Measurements from ENCODE around the gene MGAT3. TPM values are rescaled to one million over a fixed set of nuclear protein-coding genes. Genes with fewer than 3 reads are reported as not detected.

The MGAT3 gene
- total RNA-seq, 2 experiments from 2014 or later: 16.3 to 44.3 TPM

DNA sequence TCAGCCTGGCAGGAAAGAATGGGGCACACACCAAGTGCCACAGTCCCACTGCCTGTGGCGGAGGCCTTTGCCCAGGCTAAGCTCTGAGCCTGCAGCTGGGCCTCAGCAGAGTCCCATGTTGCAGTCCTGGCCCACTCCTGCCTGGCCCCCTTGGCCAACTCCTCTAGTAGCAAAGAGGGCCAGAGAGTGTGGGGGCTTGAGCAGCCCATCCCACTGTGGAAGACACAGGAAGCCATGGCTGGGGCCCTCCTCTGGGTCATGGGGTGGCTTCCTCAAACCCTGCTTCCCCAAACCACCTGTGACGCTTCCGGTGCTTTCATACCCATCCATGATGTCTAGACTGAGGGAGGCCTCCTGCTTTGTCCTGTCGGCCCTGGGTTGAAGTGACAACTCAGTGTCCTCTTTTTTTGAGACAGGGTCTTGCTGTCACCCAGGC, 69.9 kb downstream of the MGAT3 start:
- Histone ChIP-seq H3K36me3 (ENCODE audit: insufficient read depth, low read length) (peaks cover 84% of the 10 kb centered on the region), H3K9me2 (ENCODE audit: insufficient read depth, low read length) (no peaks in the 10 kb centered on the region), H3K79me2 (ENCODE audit: insufficient read depth, low read depth, low read length) (peaks cover 45% of the 10 kb centered on the region), H3K4me1 (ENCODE audit: insufficient read depth, low read length, poor library complexity, severe bottlenecking) (peaks cover 92% of the 10 kb centered on the region), H4K20me1 (ENCODE audit: insufficient read depth, low read length) (peaks cover 18% of the 10 kb centered on the region; the same call in 1 of the 2 replicates), H2AFZ (ENCODE audit: low read length) (no peak overlapping the region), H3K9me3 (ENCODE audit: low read length) (no peaks in the 10 kb centered on the region), H3K4me3 (ENCODE audit: low read depth, low read length, poor library complexity, severe bottlenecking) (peak overlapping the region; percentile 97), H3K4me2 (ENCODE audit: low read length) (peak overlapping the region; percentile 81), H3K27ac (ENCODE audit: low read depth, low read length, poor library complexity, severe bottlenecking) (peak overlapping the region; percentile 95)
- BruUV-seq (replicated peaks): no TSS peak
- ChIA-PET CTCF (ENCODE audit: unreplicated experiment) (interaction anchor here (3.2 kb wide), 1 partner anchor 30 kb away, joined by 17 read pairs; no protein-coding TSS in a partner anchor), POLR2A (interaction anchor here (0.6 to 1.6 kb wide), 2 partner anchors 25 to 924 kb away, joined by 3 to 8 read pairs; partner anchors contain the start of gene MIEF1)
- no peak for TF ChIP-seq EZH2phosphoT487 (IDR thresholded peaks at IDR 0.05; ENCODE audit: borderline replicate concordance, low read depth, low read length)
- TF ChIP-seq, protein P1, sequence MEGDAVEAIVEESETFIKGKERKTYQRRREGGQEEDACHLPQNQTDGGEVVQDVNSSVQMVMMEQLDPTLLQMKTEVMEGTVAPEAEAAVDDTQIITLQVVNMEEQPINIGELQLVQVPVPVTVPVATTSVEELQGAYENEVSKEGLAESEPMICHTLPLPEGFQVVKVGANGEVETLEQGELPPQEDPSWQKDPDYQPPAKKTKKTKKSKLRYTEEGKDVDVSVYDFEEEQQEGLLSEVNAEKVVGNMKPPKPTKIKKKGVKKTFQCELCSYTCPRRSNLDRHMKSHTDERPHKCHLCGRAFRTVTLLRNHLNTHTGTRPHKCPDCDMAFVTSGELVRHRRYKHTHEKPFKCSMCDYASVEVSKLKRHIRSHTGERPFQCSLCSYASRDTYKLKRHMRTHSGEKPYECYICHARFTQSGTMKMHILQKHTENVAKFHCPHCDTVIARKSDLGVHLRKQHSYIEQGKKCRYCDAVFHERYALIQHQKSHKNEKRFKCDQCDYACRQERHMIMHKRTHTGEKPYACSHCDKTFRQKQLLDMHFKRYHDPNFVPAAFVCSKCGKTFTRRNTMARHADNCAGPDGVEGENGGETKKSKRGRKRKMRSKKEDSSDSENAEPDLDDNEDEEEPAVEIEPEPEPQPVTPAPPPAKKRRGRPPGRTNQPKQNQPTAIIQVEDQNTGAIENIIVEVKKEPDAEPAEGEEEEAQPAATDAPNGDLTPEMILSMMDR (conservative IDR thresholded peaks at IDR 0.05; ENCODE audit: low read length): no peak
- intact Hi-C loops (cut with micrococcal nuclease; ENCODE audit: unreplicated experiment): loop anchor here (5.0 kb wide), 3 partner anchors 129 to 374 kb away; partner anchors contain the start of genes CBX7 and TAB1
- DNase-seq (ENCODE audit: low spot score): peak; percentile 85

DNA sequence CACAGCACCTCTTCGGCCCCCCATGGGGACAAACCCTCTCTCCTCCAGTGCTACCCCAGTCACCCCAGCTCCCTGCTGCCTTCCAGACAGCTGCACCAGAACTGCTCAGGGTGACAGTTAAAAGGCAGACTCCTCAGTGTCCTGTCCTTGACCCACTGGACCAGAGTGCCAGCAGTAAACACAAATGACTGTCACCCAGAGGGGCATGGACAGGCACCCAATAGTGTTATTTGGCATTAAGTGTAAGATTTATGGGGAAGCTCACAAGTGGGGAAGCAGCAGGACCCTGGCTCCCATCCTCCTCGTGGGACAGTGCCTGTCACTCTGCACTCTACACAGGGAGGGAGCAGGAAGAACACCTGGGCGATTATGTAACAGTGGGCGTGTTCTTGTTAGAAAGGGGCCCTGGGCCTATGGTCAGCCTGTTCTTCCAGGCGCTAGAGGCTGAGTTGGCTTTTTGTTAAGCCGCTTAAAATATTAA, 70.7 kb downstream of the MGAT3 start:
- ChIA-PET POLR2A (interaction anchor here (1.5 to 1.6 kb wide), 2 partner anchors 26 to 80 kb away, joined by 4 to 8 read pairs; partner anchors contain the start of gene MIEF1), CTCF (ENCODE audit: unreplicated experiment) (interaction anchor here (3.2 kb wide), 1 partner anchor 31 kb away, joined by 17 read pairs; no protein-coding TSS in a partner anchor)
- DNase-seq (ENCODE audit: low spot score): peak; percentile 77
- Histone ChIP-seq H3K36me3 (ENCODE audit: insufficient read depth, low read length) (peaks cover 77% of the 10 kb centered on the region), H3K4me1 (ENCODE audit: insufficient read depth, low read length, poor library complexity, severe bottlenecking) (peaks cover 91% of the 10 kb centered on the region), H3K27ac (ENCODE audit: low read depth, low read length, poor library complexity, severe bottlenecking) (peak overlapping the region; percentile 95), H3K79me2 (ENCODE audit: insufficient read depth, low read depth, low read length) (peaks cover 44% of the 10 kb centered on the region), H2AFZ (ENCODE audit: low read length) (no peak overlapping the region), H3K4me2 (ENCODE audit: low read length) (peak overlapping the region; percentile 81), H3K4me3 (ENCODE audit: low read depth, low read length, poor library complexity, severe bottlenecking) (peak overlapping the region; percentile 97), H3K9me3 (ENCODE audit: low read length) (no peaks in the 10 kb centered on the region), H3K9me2 (ENCODE audit: insufficient read depth, low read length) (no peaks in the 10 kb centered on the region), H4K20me1 (ENCODE audit: insufficient read depth, low read length) (peaks cover 11% of the 10 kb centered on the region; the same call in 1 of the 2 replicates)
- TF ChIP-seq, protein P1 (conservative IDR thresholded peaks at IDR 0.05; ENCODE audit: low read length): no peak
- TF ChIP-seq EZH2phosphoT487 (IDR thresholded peaks at IDR 0.05; ENCODE audit: borderline replicate concordance, low read depth, low read length): no peak
- intact Hi-C loops (cut with micrococcal nuclease; ENCODE audit: unreplicated experiment): loop anchor here (5.0 kb wide), 3 partner anchors 130 to 375 kb away; partner anchors contain the start of genes CBX7 and TAB1
- BruUV-seq (replicated peaks): no TSS peak

Measured in OCI-LY7 (cell line).